Measurements from ENCODE around the gene PRKG1.

PRKG1 gene

DNA sequence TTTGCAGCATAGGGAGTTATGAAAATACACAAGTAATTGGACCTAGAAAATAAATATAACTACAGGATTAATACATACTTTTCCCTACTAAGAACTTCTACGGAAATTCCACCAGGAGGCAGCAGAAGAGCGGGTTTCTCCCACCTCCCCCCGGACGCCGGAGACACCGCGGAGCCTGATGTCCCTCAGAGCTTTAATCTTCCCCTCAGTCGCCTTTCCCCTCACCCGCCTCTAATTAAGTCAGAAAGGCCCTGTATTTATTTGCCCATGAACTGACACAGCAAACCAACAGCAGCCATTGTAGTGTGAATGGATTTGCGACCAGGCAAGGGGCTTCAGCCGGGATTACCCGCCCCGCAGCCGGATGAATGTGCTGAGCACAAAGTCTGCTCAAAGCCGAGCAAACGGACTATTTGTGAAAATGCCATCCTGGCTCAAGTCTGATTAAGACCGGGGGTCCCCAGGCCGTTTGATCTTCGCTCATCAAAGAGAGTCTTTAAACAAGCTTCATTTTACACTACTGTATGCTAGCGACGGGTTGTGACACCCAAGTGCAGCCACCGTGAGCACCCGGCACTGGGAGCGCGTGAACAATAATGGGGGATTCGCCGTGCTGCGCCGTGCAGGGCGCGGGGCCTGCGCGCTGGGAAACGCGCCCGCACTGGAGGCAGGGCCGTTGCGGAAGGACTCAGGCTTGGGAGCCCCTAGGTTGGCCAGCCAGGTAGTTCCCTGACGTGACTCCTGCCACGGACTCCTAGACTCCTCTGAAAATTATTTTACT, 1234.2 kb downstream of the PRKG1 start:
- Histone ChIP-seq H3K18ac (ENCODE audit: low read length) (peak overlapping the region; percentile 62), H3K9ac (ENCODE audit: low read length) (peak overlapping the region; percentile 53), H3K27me3 (ENCODE audit: insufficient read depth, low read length, poor library complexity) (peaks cover 1% of the 10 kb centered on the region), H3K4ac (ENCODE audit: low read depth, low read length) (no peak overlapping the region), H3K79me1 (ENCODE audit: low read length) (no peaks in the 10 kb centered on the region), H3K23ac (ENCODE audit: low read length) (no peak overlapping the region), H2AK5ac (ENCODE audit: low read length) (no peak overlapping the region), H4K5ac (ENCODE audit: low read length) (no peak overlapping the region), H3K27ac (ENCODE audit: low read depth, low read length) (peak overlapping the region; percentile 30), H2BK120ac (ENCODE audit: low read depth, low read length) (no peak overlapping the region), H2BK15ac (replicated peaks; ENCODE audit: low read depth) (no peak overlapping the region), H2BK5ac (ENCODE audit: low read length) (no peak overlapping the region), H4K8ac (ENCODE audit: low read depth, low read length) (no peak overlapping the region), H3K36me3 (ENCODE audit: control insufficient read depth, insufficient read depth, low read length) (no peaks in the 10 kb centered on the region), H3K79me2 (ENCODE audit: control insufficient read depth, insufficient read depth, low read length) (no peaks in the 10 kb centered on the region), H3K4me1 (ENCODE audit: control insufficient read depth, low read depth, low read length) (no peaks in the 10 kb centered on the region), H3K4me2 (ENCODE audit: low read length) (peak overlapping the region; percentile 22), H3K56ac (ENCODE audit: low read length) (peak overlapping the region; percentile 51), H3K4me3 (ENCODE audit: low read length) (no peak overlapping the region)
- WGBS (ENCODE audit: extremely low coverage, insufficient coverage, low lambda C conversion rate): no CpG with 5 or more reads among the region's 40 CpGs
- peak; percentile 86 for DNase-seq

DNA sequence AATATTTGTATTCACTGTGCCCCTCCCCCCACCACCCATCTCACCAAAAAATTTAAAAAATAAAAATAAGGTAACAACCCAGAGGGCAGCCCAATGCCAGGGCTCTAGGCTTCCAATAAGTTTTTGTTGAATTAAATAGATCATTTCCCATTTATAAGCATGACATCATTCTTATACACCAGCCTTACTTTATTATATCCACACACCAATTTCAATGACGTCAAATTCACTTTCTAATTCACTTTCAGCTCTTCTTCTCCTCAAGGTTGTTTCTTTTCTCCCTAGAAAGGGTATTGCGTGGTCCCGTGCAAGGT, 1238.6 kb downstream of the PRKG1 start:
- peak overlapping the region; percentile 81 for H3K56ac ChIP-seq (ENCODE audit: low read length)
- peak overlapping the region; percentile 97 for H3K4me2 ChIP-seq (ENCODE audit: low read length)
- H3K9ac ChIP-seq (ENCODE audit: low read length): peak overlapping the region; percentile 57
- H3K79me1 ChIP-seq (ENCODE audit: low read length): no peaks in the 10 kb centered on the region
- H3K4me1 ChIP-seq (ENCODE audit: control insufficient read depth, low read depth, low read length): no peaks in the 10 kb centered on the region
- H2AK5ac ChIP-seq (ENCODE audit: low read length): no peak overlapping the region
- H3K27ac ChIP-seq (ENCODE audit: low read depth, low read length): no peak overlapping the region
- no peak overlapping the region for H4K8ac ChIP-seq (ENCODE audit: low read depth, low read length)
- H3K18ac ChIP-seq (ENCODE audit: low read length): no peak overlapping the region
- DNase-seq: no peak
- no peak overlapping the region for H2BK15ac ChIP-seq (replicated peaks; ENCODE audit: low read depth)
- H2BK120ac ChIP-seq (ENCODE audit: low read depth, low read length): no peak overlapping the region
- no peak overlapping the region for H3K4ac ChIP-seq (ENCODE audit: low read depth, low read length)
- peaks cover 1% of the 10 kb centered on the region for H3K27me3 ChIP-seq (ENCODE audit: insufficient read depth, low read length, poor library complexity)
- H3K4me3 ChIP-seq (ENCODE audit: low read length): no peak overlapping the region
- no peaks in the 10 kb centered on the region for H3K36me3 ChIP-seq (ENCODE audit: control insufficient read depth, insufficient read depth, low read length)
- peaks cover 7% of the 10 kb centered on the region for H3K79me2 ChIP-seq (ENCODE audit: control insufficient read depth, insufficient read depth, low read length)
- 100% methylated on average over 1 of the region's 3 CpGs for whole genome bisulfite sequencing (ENCODE audit: extremely low coverage, insufficient coverage, low lambda C conversion rate)
- H4K5ac ChIP-seq (ENCODE audit: low read length): no peak overlapping the region
- H3K23ac ChIP-seq (ENCODE audit: low read length): no peak overlapping the region
- no peak overlapping the region for H2BK5ac ChIP-seq (ENCODE audit: low read length)

GRCh38 chr10:52313256-52313932, 1239.1 kb downstream of the PRKG1 start:
- Histone ChIP-seq H4K5ac (ENCODE audit: low read length) (no peak overlapping the region), H3K4me1 (ENCODE audit: control insufficient read depth, low read depth, low read length) (no peaks in the 10 kb centered on the region), H3K27me3 (ENCODE audit: insufficient read depth, low read length, poor library complexity) (peaks cover 1% of the 10 kb centered on the region), H2BK120ac (ENCODE audit: low read depth, low read length) (no peak overlapping the region), H3K23ac (ENCODE audit: low read length) (no peak overlapping the region), H2BK15ac (replicated peaks; ENCODE audit: low read depth) (no peak overlapping the region), H3K4me2 (ENCODE audit: low read length) (peak overlapping the region; percentile 97), H2AK5ac (ENCODE audit: low read length) (no peak overlapping the region), H4K8ac (ENCODE audit: low read depth, low read length) (no peak overlapping the region), H2BK5ac (ENCODE audit: low read length) (peak overlapping the region; percentile 40), H3K9ac (ENCODE audit: low read length) (peak overlapping the region; percentile 57), H3K56ac (ENCODE audit: low read length) (peak overlapping the region; percentile 81), H3K27ac (ENCODE audit: low read depth, low read length) (peak overlapping the region; percentile 79), H3K4ac (ENCODE audit: low read depth, low read length) (no peak overlapping the region), H3K4me3 (ENCODE audit: low read length) (peak overlapping the region; percentile 63), H3K36me3 (ENCODE audit: control insufficient read depth, insufficient read depth, low read length) (no peaks in the 10 kb centered on the region), H3K79me2 (ENCODE audit: control insufficient read depth, insufficient read depth, low read length) (peaks cover 7% of the 10 kb centered on the region), H3K79me1 (ENCODE audit: low read length) (no peaks in the 10 kb centered on the region), H3K18ac (ENCODE audit: low read length) (peak overlapping the region; percentile 63)
- peak; percentile 84 for DNase-seq
- no CpG with 5 or more reads among the region's 26 CpGs for WGBS (ENCODE audit: extremely low coverage, insufficient coverage, low lambda C conversion rate)

- Histone ChIP-seq H2BK5ac (ENCODE audit: low read length) (peak within 1 kb of the TSS; percentile 40), H4K5ac (ENCODE audit: low read length) (no peak within 1 kb of the TSS), H3K27me3 (ENCODE audit: insufficient read depth, low read length, poor library complexity) (peaks cover 1% of the 10 kb centered on the region), H4K8ac (ENCODE audit: low read depth, low read length) (no peak within 1 kb of the TSS), H3K27ac (ENCODE audit: low read depth, low read length) (peak within 1 kb of the TSS; percentile 79), H3K79me1 (ENCODE audit: low read length) (no peaks in the 10 kb centered on the region), H3K23ac (ENCODE audit: low read length) (no peak within 1 kb of the TSS), H3K4me2 (ENCODE audit: low read length) (peak within 1 kb of the TSS; percentile 97), H3K56ac (ENCODE audit: low read length) (peak within 1 kb of the TSS; percentile 88), H3K18ac (ENCODE audit: low read length) (peak within 1 kb of the TSS; percentile 63), H2BK15ac (replicated peaks; ENCODE audit: low read depth) (no peak within 1 kb of the TSS), H3K9ac (ENCODE audit: low read length) (peak within 1 kb of the TSS; percentile 71), H2BK120ac (ENCODE audit: low read depth, low read length) (no peak within 1 kb of the TSS), H2AK5ac (ENCODE audit: low read length) (no peak within 1 kb of the TSS), H3K4me3 (ENCODE audit: low read length) (peak within 1 kb of the TSS; percentile 81), H3K79me2 (ENCODE audit: control insufficient read depth, insufficient read depth, low read length) (peaks cover 7% of the 10 kb centered on the region), H3K4me1 (ENCODE audit: control insufficient read depth, low read depth, low read length) (no peaks in the 10 kb centered on the region), H3K36me3 (ENCODE audit: control insufficient read depth, insufficient read depth, low read length) (no peaks in the 10 kb centered on the region), H3K4ac (ENCODE audit: low read depth, low read length) (no peak within 1 kb of the TSS)
- no CpG with 5 or more reads among the region's 55 CpGs for WGBS (ENCODE audit: extremely low coverage, insufficient coverage, low lambda C conversion rate)
- DNase-seq: peak; percentile 91
Measured at GRCh38 chr10:52313933-52314821, 1239.9 kb downstream of the PRKG1 start, which contains the start of gene DKK1. Gene DKK1, plus strand, starts transcription at chr10:52314281. Its CDS starts 154 bp downstream, at chr10:52314435.

DNA sequence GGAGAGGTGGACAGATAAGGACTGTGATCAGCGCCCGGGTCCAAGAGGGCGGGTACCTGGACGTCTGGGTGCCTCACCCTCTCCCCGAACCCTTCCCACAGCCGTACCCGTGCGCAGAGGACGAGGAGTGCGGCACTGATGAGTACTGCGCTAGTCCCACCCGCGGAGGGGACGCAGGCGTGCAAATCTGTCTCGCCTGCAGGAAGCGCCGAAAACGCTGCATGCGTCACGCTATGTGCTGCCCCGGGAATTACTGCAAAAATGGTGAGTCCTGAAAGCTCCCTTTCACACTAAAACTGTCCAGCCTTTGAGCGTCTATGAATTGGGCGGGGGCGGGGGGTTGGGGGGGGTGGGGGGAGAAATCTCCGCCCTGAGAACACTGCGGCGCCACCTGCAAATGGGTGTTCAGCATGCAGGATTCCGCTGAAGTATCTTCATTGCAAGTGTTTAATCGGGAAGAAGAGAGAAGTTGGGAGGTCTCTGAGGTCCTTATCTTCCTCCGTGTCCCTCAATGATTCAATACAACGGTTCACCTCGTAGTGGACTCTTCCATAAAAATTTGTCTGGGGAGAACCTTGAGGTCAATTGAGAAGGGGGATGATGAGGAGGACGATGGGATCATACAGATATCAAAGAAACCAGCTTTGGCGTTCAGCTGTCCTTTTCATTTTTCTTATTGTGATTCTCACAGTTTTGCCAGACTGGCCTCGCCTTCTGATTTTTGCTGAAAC, 1240.7 kb downstream of the PRKG1 start:
- WGBS (ENCODE audit: extremely low coverage, insufficient coverage, low lambda C conversion rate): no CpG with 5 or more reads among the region's 36 CpGs
- H2AK5ac ChIP-seq (ENCODE audit: low read length): no peak overlapping the region
- H3K79me1 ChIP-seq (ENCODE audit: low read length): no peaks in the 10 kb centered on the region
- peak overlapping the region; percentile 81 for H3K4me3 ChIP-seq (ENCODE audit: low read length)
- H3K18ac ChIP-seq (ENCODE audit: low read length): no peak overlapping the region
- H3K27me3 ChIP-seq (ENCODE audit: insufficient read depth, low read length, poor library complexity): peaks cover 1% of the 10 kb centered on the region
- no peak overlapping the region for H3K4ac ChIP-seq (ENCODE audit: low read depth, low read length)
- peaks cover 7% of the 10 kb centered on the region for H3K79me2 ChIP-seq (ENCODE audit: control insufficient read depth, insufficient read depth, low read length)
- no peak overlapping the region for H3K23ac ChIP-seq (ENCODE audit: low read length)
- peak overlapping the region; percentile 91 for H3K4me2 ChIP-seq (ENCODE audit: low read length)
- H3K4me1 ChIP-seq (ENCODE audit: control insufficient read depth, low read depth, low read length): no peaks in the 10 kb centered on the region
- no peak overlapping the region for H2BK120ac ChIP-seq (ENCODE audit: low read depth, low read length)
- H2BK5ac ChIP-seq (ENCODE audit: low read length): peak overlapping the region; percentile 15
- no peak overlapping the region for H4K5ac ChIP-seq (ENCODE audit: low read length)
- H3K56ac ChIP-seq (ENCODE audit: low read length): peak overlapping the region; percentile 88
- peak overlapping the region; percentile 71 for H3K9ac ChIP-seq (ENCODE audit: low read length)
- H3K36me3 ChIP-seq (ENCODE audit: control insufficient read depth, insufficient read depth, low read length): no peaks in the 10 kb centered on the region
- no peak overlapping the region for H3K27ac ChIP-seq (ENCODE audit: low read depth, low read length)
- no peak overlapping the region for H2BK15ac ChIP-seq (replicated peaks; ENCODE audit: low read depth)
- no peak overlapping the region for H4K8ac ChIP-seq (ENCODE audit: low read depth, low read length)
- no peak for DNase-seq
